CD8-positive, alpha-beta memory T cell (primary cell): ENCODE measurements around the gene ARHGAP42. TPM values are rescaled to one million over a fixed set of nuclear protein-coding genes. Genes with fewer than 3 reads are reported as not detected.

Experiments used
- CTCF ChIA-PET: fragments of 350-600 bp; sonication (Branson Sonifier 250); formaldehyde crosslinking; loops from one replicate; lab custom pipeline; 2021; ENCODE audit warnings: antibody characterized with exemption; lab: Charles Lee
- POLR2A ChIA-PET: fragments of 350-600 bp; sonication (Branson Sonifier 250); formaldehyde crosslinking; loops from one replicate; lab custom pipeline; 2021; ENCODE audit warnings: antibody characterized with exemption; lab: Charles Lee
- DNase-seq, 5 donors: peaks; one replicate each; pipeline versions ENCODE4 v3.0.0 to v3.0.0-alpha.2; 2020 to 2022; ENCODE audit warnings: mixed read lengths in 1 of 5
- H3K27ac ChIP-seq: one replicate; pipeline ENCODE4 v1.7.0; 2013; ENCODE audit warnings: low read depth, mild to moderate bottlenecking, low read length, moderate library complexity
- H3K27me3 ChIP-seq: 2 replicates; pipeline ENCODE4 v1.7.0; 2013; ENCODE audit warnings: low read length, mild to moderate bottlenecking; ENCODE audit not compliant: insufficient read depth, poor library complexity, severe bottlenecking
- H3K36me3 ChIP-seq: 2 replicates; pipeline ENCODE4 v1.7.0; 2013; ENCODE audit warnings: mild to moderate bottlenecking, low read length, moderate library complexity; ENCODE audit not compliant: insufficient read depth
- H3K4me1 ChIP-seq: 2 replicates; pipeline ENCODE4 v1.7.0; 2013; ENCODE audit warnings: mild to moderate bottlenecking, low read length, moderate library complexity; ENCODE audit not compliant: insufficient read depth
- H3K4me3 ChIP-seq: 2 replicates; pipeline ENCODE4 v1.7.0; 2013; ENCODE audit warnings: mild to moderate bottlenecking, low read length
- H3K9me3 ChIP-seq: 2 replicates; pipeline ENCODE4 v1.7.0; 2013; ENCODE audit warnings: mild to moderate bottlenecking, low read length
- H3K27ac Mint-ChIP-seq, 8 donors: one replicate each; pipeline ENCODE4 v1.8.0; 2020 to 2021; ENCODE audit warnings: mixed read lengths in 8 of 8, mild to moderate bottlenecking in 6 of 8, inconsistent platforms in 3 of 8, moderate library complexity in 3 of 8
- H3K27me3 Mint-ChIP-seq, 2 donors: one replicate each; pipeline ENCODE4 v1.8.0; 2020 to 2021; ENCODE audit warnings: mixed read lengths in 2 of 2, mild to moderate bottlenecking in 1 of 2, moderate library complexity in 1 of 2
- H3K36me3 Mint-ChIP-seq, 3 donors: one replicate each; pipeline ENCODE4 v1.8.0; 2020 to 2021; ENCODE audit warnings: mixed read lengths in 3 of 3, inconsistent platforms in 1 of 3, mild to moderate bottlenecking in 1 of 3
- H3K4me1 Mint-ChIP-seq, 3 donors: one replicate each; pipeline ENCODE4 v1.8.0; 2020 to 2021; ENCODE audit warnings: mixed read lengths in 3 of 3, inconsistent platforms in 1 of 3, mild to moderate bottlenecking in 1 of 3
- H3K4me3 Mint-ChIP-seq, 7 donors: one replicate each; pipeline ENCODE4 v1.8.0; 2020 to 2021; ENCODE audit warnings: mixed read lengths in 7 of 7, mild to moderate bottlenecking in 6 of 7, moderate library complexity in 4 of 7, inconsistent platforms in 2 of 7
- H3K9me3 Mint-ChIP-seq, 5 donors: one replicate each; pipeline ENCODE4 v1.8.0; 2020 to 2022; ENCODE audit warnings: mixed read lengths in 5 of 5, mild to moderate bottlenecking in 3 of 5, moderate library complexity in 2 of 5, inconsistent platforms in 1 of 5
- polyA plus RNA-seq: library from polyadenylated mRNA; unstranded; fragments of 300-500 nt; fragmentation: Illumina TruSeq; gene quantifications from one replicate; pipeline ENCODE4 v1.2.3, GENCODE V29; 2021
- total RNA-seq, 2 experiments: library from RNA; stranded (reverse); gene quantifications; one replicate each; pipeline ENCODE4 v1.2.3, GENCODE V29; 2021

Gene ARHGAP42
- total and polyA plus RNA-seq, 3 experiments from 2014 or later = 0.07 to 0.18 (median 0.09) TPM

DNA sequence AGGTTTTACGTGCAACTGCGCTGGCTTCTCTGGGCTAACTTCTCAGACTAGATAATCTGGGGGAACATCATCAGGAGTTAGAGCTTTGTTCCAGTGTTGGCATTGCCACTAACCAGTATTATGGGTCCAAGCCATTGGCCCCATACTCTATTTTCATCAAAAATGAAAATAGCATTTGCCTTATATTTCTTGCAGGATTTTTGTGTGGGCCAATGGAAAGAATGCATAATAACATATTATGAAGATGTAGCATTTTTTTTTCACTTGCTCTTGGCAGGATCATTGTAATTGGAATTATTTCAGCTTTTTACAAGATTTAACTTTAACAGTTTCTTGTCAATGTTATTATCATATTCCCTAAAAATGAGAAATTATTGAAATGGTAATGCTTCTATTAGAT lies 16.1 kb downstream of the ARHGAP42 start:
- Histone ChIP-seq H3K36me3 (no peaks in the 10 kb centered on the region), H3K4me3 (no peak overlapping the region), H3K27me3 (no peaks in the 10 kb centered on the region), H3K27ac (no peak overlapping the region), H3K4me1 (no peaks in the 10 kb centered on the region), H3K9me3 (no peaks in the 10 kb centered on the region)
- CTCF ChIA-PET = no interaction called here
- Mint-ChIP-seq H3K36me3 (no peaks in the 10 kb centered on the region), H3K27me3 (peaks cover 0 to 1% of the 10 kb centered on the region in 2 donors), H3K4me3 (no peak overlapping the region), H3K9me3 (peaks cover 0 to 5% (median 3%) of the 10 kb centered on the region in 5 donors), H3K4me1 (no peaks in the 10 kb centered on the region), H3K27ac (no peak overlapping the region)
- no peak for DNase-seq
- POLR2A ChIA-PET = no interaction called here

DNA sequence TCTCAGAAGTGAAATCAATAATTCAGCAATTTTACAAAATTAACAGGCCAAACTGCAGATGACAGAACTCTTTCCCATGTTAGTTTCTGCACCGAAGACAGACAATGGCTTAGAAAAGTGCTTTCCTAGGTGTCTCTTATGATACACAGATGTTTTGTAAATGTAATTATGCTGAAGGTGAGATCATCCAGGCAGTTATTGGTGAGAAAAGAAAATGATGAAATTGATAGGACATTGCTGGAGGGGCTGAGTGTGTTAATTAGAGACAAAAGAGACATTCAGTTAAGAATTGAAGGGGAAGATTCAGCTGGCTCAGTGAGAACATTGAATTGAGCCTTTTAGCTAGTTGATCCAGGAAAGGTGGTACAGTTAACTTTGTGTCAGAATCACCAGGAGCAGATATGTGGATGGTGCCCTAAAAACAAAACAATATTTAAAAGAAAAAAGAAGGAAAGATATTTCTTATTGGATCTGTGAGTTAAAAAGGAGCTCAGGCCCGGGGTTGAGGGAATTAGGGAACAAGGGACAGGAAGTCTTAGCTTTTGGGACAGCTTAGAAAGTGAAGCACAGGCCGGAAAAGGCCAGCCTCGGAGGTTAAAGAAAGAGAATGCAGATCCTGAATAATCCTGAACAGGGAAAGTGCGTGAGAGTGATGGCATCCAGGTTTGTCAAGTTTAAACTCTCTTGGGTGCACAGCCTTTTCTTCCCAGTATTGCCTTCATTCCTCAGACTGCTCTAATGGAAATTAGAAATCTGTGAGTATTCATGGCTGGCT lies 16.9 kb downstream of the ARHGAP42 start:
- Mint-ChIP-seq H3K27ac (peak overlapping the region in 1 of 8 donors; percentile 38), H3K9me3 (peaks cover 0 to 5% (median 3%) of the 10 kb centered on the region in 5 donors), H3K4me3 (no peak overlapping the region), H3K27me3 (peaks cover 0 to 1% of the 10 kb centered on the region in 2 donors), H3K4me1 (no peaks in the 10 kb centered on the region), H3K36me3 (no peaks in the 10 kb centered on the region)
- H3K27ac ChIP-seq = no peak overlapping the region
- H3K27me3 ChIP-seq = no peaks in the 10 kb centered on the region
- no peak overlapping the region for H3K4me3 ChIP-seq
- ChIA-PET CTCF (no interaction called here), POLR2A (no interaction called here)
- H3K36me3 ChIP-seq = no peaks in the 10 kb centered on the region
- no peaks in the 10 kb centered on the region for H3K9me3 ChIP-seq
- DNase-seq = no peak
- H3K4me1 ChIP-seq = no peaks in the 10 kb centered on the region

DNA sequence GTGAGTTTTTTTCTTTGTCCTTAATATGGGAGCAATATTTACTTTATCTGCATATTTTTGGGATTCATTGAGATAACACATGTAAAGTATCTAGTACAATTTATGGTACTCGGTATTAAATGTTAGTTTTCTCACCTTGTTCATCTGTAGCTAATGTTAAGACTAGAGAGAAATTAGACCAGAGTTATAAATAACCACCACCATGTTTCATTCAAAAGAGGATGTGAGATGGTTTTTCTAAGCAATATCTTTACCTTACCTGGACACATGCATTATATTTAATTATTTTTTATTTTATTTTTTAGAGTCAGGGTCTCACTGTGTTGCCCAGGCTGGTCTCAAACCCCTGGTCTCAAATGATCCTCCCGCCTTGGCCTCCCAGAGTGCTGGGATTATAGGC lies 18.4 kb downstream of the ARHGAP42 start:
- CTCF ChIA-PET = no interaction called here
- no peak for DNase-seq
- Histone ChIP-seq H3K27ac (no peak overlapping the region), H3K36me3 (no peaks in the 10 kb centered on the region), H3K27me3 (no peaks in the 10 kb centered on the region), H3K9me3 (no peaks in the 10 kb centered on the region), H3K4me3 (no peak overlapping the region), H3K4me1 (no peaks in the 10 kb centered on the region)
- POLR2A ChIA-PET = no interaction called here
- Mint-ChIP-seq H3K36me3 (no peaks in the 10 kb centered on the region), H3K9me3 (peaks cover 0 to 7% (median 3%) of the 10 kb centered on the region in 5 donors), H3K27me3 (peaks cover 0 to 1% of the 10 kb centered on the region in 2 donors), H3K4me3 (no peak overlapping the region), H3K4me1 (no peaks in the 10 kb centered on the region), H3K27ac (peak overlapping the region in 1 of 8 donors; percentile 26)

DNA sequence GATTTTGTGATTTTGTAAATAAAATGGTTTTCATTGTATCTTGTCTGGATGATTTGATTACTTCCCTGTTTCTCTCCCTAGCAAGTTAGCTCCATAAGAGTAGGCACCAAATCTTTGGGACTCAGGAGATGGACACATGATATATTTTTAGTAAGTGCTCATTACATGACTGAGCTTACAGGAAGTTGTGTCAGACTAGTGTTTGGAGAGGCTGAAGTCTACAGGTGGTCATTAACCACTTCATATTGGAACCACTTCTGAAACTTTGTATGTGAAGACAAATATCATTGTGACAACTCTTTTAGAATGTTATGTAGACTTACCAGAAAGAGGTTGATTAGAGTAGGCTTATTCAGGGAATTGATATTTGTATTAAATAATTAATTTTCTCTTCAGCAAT lies 19.1 kb downstream of the ARHGAP42 start:
- ChIA-PET CTCF (no interaction called here), POLR2A (no interaction called here)
- Mint-ChIP-seq H3K27me3 (peaks cover 0 to 1% of the 10 kb centered on the region in 2 donors), H3K27ac (no peak overlapping the region), H3K4me3 (no peak overlapping the region), H3K36me3 (no peaks in the 10 kb centered on the region), H3K4me1 (no peaks in the 10 kb centered on the region), H3K9me3 (peaks cover 0 to 7% (median 4%) of the 10 kb centered on the region in 5 donors)
- H3K27ac ChIP-seq = no peak overlapping the region
- H3K36me3 ChIP-seq = no peaks in the 10 kb centered on the region
- no peaks in the 10 kb centered on the region for H3K27me3 ChIP-seq
- H3K4me3 ChIP-seq = no peak overlapping the region
- no peaks in the 10 kb centered on the region for H3K9me3 ChIP-seq
- no peaks in the 10 kb centered on the region for H3K4me1 ChIP-seq
- no peak for DNase-seq

DNA sequence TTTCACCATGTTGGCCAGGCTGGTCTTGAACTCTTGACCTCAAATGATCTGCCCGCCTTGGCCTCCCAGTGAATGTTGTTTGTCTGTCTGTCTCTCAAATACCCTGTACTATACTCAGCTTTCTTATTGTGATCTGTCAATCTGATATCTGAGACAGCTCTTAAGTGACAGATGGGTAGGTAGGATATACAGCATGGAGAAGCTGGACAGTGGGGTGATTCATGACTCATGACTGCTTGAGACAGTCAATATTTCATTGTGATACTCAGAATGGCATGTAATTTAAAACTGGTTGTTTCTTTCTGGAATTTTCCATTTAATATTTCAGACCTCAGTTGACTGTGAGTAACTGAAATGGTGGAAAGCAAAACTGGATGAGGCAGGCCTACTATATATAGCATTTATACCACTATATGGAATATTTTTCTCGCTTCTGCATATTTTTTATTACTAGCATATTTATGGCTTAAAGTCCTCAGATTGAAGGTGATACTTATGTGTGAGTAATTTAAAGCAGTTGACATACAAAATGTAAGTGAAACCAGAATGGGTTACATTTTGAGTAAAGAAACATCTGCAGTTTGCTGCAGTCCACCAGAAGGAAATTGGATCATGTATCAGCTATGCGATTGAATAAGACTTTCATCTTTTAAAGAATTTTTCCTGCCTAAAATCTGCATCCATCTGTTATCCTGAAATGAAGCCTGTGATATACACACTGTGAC lies 22.3 kb downstream of the ARHGAP42 start:
- Mint-ChIP-seq H3K9me3 (peaks cover 0 to 13% (median 5%) of the 10 kb centered on the region in 5 donors), H3K27ac (no peak overlapping the region)
- CTCF ChIA-PET = no interaction called here

DNA sequence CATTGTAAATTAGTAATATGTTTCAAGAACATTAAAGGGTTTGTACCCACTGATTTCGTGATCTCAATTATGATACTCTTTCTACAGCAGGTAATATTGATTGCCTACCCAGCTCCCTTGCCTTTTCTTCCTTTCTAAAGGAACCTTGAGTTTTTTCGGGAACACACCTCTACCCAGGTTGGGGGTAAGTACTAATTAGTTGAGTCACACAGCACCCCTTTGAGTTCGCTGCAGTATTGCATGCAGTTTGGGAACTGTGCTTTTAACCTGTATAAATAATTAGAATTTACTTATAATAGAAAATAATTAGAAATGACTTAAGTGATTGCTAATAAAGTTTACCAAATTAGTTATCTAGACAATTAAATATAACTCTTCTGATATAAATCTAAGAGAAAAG lies 24.9 kb downstream of the ARHGAP42 start:
- Mint-ChIP-seq H3K36me3 (no peaks in the 10 kb centered on the region), H3K4me3 (no peak overlapping the region), H3K9me3 (peaks cover 0 to 13% (median 5%) of the 10 kb centered on the region in 5 donors), H3K27ac (no peak overlapping the region), H3K4me1 (no peaks in the 10 kb centered on the region), H3K27me3 (no peaks in the 10 kb centered on the region)
- POLR2A ChIA-PET = no interaction called here
- no peak for DNase-seq
- CTCF ChIA-PET = no interaction called here
- Histone ChIP-seq H3K4me1 (no peaks in the 10 kb centered on the region), H3K36me3 (no peaks in the 10 kb centered on the region), H3K9me3 (no peaks in the 10 kb centered on the region), H3K4me3 (no peak overlapping the region), H3K27ac (no peak overlapping the region), H3K27me3 (no peaks in the 10 kb centered on the region)

More for the DNA sequence above, 22.3 kb downstream of the ARHGAP42 start:
- Histone ChIP-seq H3K36me3 (no peaks in the 10 kb centered on the region), H3K27ac (no peak overlapping the region), H3K4me3 (no peak overlapping the region), H3K9me3 (no peaks in the 10 kb centered on the region), H3K4me1 (no peaks in the 10 kb centered on the region), H3K27me3 (no peaks in the 10 kb centered on the region)
- POLR2A ChIA-PET = no interaction called here
- Mint-ChIP-seq H3K4me1 (no peaks in the 10 kb centered on the region), H3K36me3 (no peaks in the 10 kb centered on the region), H3K4me3 (no peak overlapping the region), H3K27me3 (peaks cover 0 to under 1% of the 10 kb centered on the region in 2 donors)
- DNase-seq = no peak

DNA sequence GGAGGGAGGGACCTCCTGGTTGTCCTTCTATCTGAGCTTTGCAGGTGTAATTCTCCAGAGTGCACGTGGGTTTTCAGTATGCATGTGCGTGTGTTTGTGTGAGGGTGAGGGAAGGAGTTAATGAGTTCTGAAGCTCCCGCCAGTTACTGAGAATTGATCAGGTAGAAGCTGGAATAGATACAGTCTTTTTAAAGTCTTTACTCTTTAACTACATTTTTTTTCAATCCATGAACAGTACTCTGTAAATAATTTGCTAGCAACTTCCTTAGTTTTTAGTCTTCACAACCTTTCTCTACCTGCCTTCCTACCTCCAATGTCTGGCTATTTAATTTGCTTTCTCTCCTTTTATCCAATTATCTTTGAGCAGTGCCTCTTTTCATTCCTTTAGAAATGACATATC lies 25.5 kb downstream of the ARHGAP42 start:
- no peak overlapping the region for H3K27ac Mint-ChIP-seq
- no peaks in the 10 kb centered on the region for H3K27me3 Mint-ChIP-seq
- Histone ChIP-seq H3K27me3 (no peaks in the 10 kb centered on the region), H3K36me3 (no peaks in the 10 kb centered on the region), H3K4me1 (no peaks in the 10 kb centered on the region), H3K27ac (no peak overlapping the region), H3K9me3 (no peaks in the 10 kb centered on the region), H3K4me3 (no peak overlapping the region)
- H3K4me1 Mint-ChIP-seq = no peaks in the 10 kb centered on the region
- no peaks in the 10 kb centered on the region for H3K36me3 Mint-ChIP-seq
- DNase-seq = no peak
- CTCF ChIA-PET = no interaction called here
- no peak overlapping the region for H3K4me3 Mint-ChIP-seq
- peaks cover 0 to 13% (median 5%) of the 10 kb centered on the region in 5 donors for H3K9me3 Mint-ChIP-seq
- POLR2A ChIA-PET = no interaction called here

DNA sequence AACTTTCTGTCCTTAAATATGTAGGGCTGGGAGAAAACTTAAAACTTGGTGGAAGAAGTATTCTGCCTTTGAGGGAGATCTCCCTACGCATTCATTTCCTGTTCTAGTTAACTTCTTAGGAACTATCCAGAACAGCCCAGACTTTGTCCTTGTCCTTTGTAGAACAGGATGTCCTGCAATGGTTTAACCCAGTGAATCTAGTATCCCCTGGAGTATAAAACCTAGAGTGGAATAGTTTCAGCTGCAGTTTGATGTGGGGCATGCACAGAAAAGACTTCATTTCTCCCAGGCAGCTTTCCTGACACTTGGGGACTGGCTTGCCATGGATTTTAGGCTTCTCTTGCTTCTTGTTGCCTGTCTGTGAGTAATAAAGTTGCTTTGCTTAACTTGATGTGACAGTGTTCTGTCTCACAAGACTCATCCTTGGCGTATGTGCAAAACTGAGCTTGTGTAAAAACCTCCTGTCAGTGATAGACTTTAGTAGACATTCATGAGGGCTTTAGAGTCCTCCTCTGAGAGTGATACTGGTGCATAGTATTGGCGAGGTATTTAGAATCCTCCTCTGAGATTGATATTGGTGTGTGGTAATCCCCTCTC lies 28.2 kb downstream of the ARHGAP42 start:
- no peak overlapping the region for H3K4me3 ChIP-seq
- H3K27me3 ChIP-seq = no peaks in the 10 kb centered on the region
- H3K9me3 Mint-ChIP-seq = peaks cover 0 to 13% (median 5%) of the 10 kb centered on the region in 5 donors
- no peaks in the 10 kb centered on the region for H3K36me3 ChIP-seq
- H3K36me3 Mint-ChIP-seq = no peaks in the 10 kb centered on the region
- H3K9me3 ChIP-seq = no peaks in the 10 kb centered on the region
- H3K4me1 ChIP-seq = no peaks in the 10 kb centered on the region
- no peak for DNase-seq
- H3K4me1 Mint-ChIP-seq = no peaks in the 10 kb centered on the region
- H3K27ac Mint-ChIP-seq = no peak overlapping the region
- H3K27ac ChIP-seq = no peak overlapping the region
- H3K4me3 Mint-ChIP-seq = no peak overlapping the region
- no peaks in the 10 kb centered on the region for H3K27me3 Mint-ChIP-seq
- POLR2A ChIA-PET = no interaction called here
- CTCF ChIA-PET = no interaction called here
